ENCODE measurements around the gene ADH4.
"Not testable (repeated sequence)": the region's sequence is repeated elsewhere in the genome, so short reads cannot be mapped to it uniquely, and the experiment has no call there.

Gene ADH4

DNA sequence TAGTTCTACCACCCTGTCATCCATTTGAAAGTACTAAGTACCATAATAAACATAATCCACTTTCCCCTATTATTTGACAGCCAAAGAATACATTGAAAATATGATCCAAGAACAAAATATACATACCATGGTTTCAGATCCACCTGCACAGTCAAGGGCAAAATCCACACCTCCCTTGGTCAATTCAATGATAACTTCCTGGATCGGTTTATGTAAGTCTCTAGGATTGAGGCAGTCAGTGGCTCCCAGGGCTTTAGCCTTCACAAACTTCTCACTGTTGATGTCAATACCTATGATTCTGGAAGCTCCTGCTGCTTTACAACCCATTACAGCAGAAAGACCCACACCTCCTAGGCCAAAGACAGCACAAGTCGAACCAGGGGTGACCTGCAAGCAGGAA is 12.7 kb downstream of the ADH4 start:
- DNase-seq: no peak

DNA sequence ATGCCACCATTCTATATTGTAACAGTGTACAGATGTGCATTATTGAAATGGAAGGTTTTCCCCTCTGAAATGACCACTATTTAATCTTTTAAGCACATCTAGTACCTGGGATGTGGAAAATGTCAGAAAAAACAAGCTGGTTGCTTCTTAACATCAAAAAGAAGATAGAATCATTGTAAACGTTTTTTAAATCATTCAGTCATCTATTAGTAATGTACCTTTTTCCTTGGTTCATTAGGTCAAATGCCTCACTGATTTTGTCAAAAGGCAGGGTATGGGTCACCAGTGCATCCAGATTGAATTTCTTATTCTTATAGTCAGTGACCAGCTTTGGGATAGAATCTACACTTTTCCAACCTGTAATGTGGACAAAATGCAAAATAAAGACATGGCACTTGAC is 17.7 kb downstream of the ADH4 start:
- no peak for DNase-seq

DNA sequence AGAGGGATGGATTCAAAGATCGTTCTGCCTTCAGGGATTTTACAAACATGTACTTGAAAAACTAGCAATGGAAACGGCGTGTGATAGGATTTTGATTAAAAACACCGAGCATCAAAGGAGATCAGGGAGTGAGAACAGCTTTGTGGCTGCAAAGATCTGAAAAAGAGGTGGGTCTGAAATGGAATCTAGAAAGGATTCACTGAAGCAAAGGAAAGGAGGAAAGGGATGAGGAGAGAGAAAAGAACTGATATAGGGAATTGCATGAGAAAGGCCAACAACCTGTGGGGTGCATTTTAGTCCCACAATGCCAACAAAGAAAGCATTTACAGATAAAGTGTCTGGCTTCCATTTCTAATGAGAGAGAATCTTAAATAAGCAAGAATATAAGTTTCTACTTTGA is 23.1 kb downstream of the ADH4 start:
- no peak for DNase-seq

DNA sequence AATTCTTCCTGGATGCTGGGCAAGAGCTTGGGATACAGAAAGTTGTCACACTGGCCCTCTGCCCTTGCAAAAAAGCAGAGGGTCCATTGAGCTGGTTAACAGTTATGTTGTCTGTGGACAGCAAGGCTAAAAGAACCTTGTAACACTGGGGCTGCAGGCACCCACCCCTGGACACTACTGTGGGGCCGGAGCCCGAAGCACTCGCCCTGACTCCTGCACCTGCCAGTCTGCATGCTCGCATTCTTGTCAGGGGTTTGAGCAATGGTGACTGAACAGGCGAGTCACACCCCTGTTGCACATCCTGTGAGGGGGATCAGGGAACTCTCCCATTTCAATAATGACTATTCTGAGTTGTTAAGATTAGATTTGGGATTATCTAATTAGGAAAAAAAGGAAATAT is 23.6 kb downstream of the ADH4 start:
- no peak for DNase-seq

DNA sequence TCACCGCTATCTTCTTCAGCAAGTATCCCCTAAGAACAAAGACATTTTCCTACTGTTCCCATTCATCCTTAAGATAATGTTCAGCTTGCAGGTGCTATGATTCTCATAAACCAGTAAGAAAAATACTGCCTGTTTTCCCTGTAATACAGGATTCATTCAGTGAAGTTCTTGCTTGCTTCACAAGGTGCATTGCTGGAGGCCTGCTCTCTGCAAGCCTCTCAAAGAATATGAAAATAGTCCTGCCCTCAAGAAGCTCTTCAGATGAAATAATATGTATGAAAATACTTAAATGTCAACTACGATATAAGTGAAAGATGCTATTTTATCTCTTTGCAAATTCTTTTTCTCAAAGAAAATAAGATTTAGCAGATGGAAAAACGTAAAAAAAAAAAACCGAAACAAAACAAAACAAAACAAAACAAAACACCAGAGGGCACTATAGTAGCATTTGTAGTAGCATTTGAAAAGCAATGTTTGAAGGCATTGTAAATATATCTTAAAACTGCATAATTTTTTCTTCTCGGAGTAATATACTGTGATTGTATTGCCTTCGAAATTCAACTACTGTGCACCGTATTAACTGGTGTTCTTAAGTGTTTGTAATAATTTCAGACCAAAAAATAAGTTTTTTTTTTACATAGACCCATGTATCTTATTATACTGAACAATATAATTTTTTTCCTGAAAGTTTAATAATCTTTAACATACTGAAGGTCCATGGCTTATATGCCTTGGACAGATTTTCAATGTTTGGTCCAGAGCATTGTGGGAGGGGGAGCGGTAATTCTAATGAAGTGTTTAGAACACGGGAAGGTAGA is 26.0 kb downstream of the ADH4 start:
- peak; percentile 5 for DNase-seq

DNA sequence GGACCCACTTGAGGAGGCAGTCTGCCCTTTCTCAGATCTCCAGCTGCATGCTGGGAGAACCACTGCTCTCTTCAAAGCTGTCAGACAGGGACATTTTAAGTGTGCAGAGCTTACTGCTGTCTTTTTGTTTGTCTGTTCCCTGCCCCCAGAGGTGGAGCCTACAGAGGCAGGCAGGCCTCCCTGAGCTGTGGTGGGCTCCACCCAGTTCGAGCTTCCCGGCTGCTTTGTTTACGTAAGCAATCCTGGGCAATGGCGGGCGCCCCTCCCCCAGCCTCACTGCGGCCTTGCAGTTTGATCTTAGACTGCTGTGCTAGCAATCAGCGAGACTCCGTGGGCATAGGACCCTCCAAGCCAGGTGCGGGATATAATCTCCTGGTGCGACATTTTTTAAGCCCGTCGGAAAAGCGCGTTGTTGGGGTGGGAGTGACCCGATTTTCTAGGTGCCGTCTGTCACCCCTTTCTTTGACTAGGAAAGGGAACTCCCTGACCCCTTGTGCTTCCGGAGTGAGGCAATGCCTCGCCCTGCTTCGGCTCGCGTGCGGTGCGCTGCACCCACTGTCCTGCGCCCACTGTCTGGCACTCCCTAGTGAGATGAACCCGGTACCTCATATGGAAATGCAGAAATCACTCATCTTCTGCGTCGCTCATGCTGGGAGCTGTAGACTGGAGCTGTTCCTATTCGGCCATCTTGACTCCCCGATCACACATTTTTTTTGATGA is 26.8 kb downstream of the ADH4 start:
- not testable (repeated sequence) for DNase-seq

DNA sequence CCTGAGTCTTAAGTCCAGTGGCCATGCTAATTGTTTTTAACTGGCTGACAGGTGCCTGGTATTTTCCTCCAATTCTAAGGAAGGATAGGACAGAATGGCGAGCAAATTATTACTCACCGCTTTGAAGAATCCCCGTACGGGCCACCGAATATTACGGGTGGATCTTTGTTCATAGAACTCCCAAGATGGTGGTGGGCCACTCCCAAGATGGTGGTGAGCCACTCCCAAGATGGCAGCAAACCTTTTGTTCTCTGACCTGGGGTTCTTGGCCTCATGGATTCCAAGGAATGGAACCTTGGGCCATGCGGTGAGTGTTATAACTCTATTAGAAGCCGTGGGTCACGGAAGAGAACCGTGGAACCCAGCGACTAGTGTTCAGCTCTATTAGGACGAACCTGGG is 34.8 kb downstream of the ADH4 start:
- not testable (repeated sequence) for DNase-seq

DNA sequence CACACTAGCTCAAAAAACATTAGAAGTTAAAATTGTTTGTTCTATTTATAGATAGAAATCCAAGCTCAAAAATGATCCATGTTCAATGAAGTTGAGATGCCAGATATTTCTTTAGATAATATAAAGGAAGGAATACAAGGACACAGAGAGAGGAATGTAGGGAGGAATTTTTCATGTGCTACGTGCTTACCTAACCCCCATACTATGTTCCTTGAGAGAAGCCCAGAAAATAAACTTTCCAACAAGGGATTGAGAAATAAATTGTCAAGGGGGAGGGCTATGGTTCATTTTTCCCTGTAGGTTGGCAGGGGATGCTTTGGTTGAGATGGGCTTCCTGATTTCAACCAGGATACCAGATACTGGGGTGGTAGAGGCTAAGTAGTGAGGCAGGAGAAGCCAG is 39.9 kb downstream of the ADH4 start:
- no peak for DNase-seq

DNA sequence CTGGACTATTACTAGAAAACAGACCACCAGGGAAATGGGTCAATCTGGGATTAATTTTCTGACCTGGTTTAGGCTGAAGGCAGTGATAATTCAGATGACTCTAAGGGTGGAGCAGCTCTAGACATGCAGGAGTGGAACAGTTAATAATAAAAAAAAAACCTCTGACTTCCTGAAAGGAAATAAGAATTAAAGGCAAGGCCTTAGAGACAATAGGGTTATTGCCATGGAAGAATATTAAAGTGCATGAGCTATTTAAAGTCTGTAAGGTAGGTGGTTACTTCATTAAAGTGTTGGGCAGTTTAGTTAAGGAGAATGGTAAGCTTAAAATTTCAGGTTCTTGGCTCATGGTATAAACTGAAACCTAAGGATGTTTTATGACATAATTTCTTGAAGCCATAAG is 40.9 kb downstream of the ADH4 start:
- DNase-seq: no peak

DNA sequence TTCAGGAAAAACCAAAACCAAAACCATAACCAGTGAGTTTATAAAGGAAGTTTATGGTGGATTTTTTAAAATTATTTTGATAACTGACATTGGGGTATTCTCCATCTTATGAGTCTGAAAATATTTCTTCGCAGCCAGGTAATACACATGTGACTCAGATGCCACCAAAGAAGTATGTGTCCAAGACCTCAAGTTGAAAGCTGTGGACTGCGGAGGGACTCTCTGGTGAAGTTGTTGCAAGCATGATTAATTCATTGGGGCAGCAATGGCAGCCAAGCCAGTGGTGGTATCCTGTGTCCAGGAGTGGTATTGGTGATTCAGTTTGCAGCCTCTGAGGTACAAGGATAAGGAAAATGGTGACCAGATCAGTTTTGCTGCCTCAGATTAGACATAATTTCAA is 41.5 kb downstream of the ADH4 start:
- DNase-seq: no peak

DNA sequence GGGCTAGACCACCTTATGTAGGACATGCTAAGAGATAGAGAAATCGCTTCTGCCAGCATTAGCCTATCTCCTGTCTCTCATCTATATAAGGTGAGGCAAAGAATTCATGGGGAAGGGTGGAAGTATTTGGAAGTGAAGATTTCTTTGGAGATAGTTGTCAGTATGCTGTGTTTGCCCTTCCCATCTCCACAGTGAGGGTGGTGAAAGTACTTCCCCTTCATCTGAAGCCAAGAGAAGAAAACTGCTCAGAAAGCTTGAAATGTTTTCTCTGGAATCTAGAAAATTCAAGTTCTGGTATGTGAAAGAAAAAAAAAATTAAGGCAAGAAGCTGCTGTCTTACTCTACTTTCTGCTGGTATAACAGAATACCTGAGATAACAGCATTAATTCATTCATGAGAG is 43.2 kb downstream of the ADH4 start:
- DNase-seq: no peak

DNA sequence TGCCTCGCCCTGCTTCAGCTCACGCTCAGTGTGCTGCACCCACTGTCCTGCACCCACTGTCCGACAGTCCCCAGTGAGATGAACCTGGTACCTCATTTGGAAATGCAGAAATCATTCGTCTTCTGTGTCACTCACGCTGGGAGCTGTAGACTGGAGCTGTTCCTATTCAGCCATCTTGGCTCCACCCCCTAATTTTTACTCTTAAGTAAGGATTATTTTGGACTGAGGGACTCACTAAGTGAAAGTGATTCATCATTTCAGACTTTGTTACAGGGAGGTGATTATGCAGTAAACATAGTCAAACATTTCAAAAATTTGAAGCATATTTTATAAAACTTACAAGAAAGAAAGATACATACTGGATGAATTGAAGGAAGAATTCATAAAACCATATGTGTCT is 44.3 kb downstream of the ADH4 start:
- peak; percentile 9 for DNase-seq

DNA sequence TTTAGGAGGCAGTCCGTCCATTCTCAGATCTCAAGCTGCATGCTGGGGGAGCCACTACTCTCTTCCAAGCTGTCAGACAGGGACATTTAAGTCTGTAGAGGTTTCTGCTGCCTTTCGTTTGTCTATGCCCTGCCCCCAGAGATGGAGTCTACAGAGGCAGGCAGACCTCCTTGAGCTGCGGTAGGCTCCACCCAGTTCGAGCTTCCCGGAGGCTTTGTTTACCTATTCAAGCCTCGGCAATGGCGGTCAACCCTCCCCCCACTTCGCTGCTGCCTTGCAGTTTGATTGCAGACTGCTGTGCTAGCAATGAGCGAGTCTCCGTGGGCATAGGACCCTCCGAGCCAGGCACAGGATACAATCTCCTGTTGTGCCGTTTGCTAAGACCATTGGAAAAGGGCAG is 44.8 kb downstream of the ADH4 start:
- DNase-seq: peak; percentile 43

DNA sequence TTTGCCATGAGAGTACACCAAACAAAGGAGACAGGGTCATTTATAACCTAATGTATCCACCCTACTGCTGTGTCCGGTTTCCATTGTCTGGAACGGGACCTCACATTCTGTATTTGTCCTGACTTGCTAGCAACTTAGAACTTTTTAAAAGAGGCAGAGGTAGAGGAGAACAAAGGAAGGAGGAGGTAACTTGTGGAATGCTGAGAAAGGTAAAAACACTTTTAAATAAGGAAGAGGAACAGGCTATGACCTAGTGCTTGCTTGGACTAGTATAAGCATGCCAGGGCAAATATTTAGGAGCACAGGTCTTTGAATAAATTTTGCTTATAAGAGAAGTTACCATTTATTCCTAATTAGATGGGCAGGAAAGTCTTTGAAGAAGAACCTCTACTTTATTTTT is 52.3 kb downstream of the ADH4 start:
- DNase-seq: not testable (repeated sequence)

DNA sequence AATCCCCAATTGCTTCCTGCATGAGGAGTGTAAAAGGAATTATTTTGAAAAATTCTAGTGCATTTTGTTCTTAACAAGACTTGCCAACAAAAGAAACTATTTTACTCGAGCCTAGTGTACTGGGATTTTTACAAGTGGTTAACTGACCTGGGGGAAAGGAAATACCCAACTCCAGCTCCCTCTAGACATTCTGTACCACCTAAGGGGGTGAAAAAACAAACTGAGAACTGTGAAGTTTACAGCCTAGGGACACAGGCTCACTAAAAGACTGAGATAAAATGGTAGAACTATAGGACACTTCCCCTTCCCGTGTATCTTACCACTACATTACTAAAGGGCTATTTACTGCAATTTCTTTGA is 52.9 kb downstream of the ADH4 start:
- DNase-seq: no peak

DNA sequence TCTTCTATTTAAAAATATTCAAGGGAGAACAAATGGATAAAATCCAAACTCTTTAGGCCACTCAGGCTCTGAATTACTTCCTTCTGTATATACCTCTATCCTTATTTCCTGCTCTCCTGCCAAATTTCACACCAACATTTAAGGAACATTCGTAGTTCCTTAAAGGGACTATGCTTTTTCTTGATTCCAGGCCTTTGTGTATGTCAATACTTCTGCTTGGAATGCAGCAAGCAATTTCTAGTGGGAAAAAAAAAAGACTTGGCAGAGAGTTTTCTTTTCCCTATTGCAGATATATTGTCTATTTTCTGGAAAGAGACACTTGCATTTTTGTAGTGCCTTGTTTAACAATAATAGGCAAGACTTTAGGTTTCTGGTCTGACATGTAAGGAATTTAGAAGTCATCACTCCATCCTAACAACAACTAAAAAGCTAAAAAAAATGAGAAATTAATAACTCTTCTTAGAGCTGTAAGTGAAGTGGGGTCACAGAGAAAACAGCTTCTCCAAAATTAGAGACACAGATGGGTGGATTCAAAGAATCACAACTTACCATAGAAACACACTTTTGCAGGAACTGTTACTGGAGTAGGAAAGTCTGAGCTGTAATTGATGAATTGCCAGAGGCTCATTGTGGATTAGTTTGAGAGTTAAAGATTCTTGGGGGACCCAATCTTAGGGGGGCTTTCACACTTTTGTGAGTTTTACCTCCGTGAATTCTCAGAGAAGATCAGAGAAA is 53.4 kb downstream of the ADH4 start:
- no peak for DNase-seq

DNA sequence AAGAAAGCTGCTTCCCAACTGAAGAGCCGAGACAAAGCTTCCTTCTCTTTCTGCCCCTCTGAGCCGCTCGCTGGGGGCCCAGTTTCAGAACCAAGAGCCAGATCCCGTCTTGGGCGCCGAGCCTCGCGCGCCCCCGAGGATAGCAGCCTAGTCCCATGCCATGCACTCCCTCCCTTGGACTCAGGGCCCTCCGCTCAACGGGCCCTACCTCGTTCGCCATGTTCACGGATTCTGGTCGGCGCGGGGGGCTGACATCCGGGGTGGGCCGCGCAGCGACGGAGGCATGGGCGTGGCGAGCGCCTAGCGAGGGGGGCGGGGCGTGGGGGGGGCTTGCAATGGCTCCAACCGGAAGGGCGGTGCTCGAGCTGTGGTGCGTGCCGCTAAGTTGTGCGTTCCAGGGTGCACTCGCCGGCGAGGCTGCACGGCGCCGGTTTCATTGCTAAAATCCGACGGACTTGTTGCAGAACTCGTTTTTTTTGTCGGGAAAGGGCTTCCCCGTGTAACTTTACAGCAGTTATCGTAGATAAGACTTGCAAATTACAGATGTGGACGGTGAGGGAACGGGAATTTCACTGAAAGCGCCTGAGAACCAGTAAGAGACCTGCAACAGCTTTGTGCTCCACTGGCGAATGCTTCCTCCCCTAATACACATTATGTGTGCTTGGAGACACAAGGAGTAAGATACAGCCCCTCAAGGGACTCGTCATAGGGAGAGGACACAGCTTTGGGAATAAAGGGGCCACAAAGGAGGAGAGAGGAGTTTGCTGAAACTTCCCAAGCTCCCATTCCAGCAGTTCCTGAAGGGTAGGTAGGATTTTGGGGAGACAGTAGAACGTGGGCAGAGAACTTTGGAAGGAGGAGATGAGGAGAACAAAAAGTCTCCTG is 55.4 kb downstream of the ADH4 start, which contains the start of gene ADH5:
Gene ADH5 (minus strand): TSS at position 308 of the 885 bp plus-strand sequence. CDS start 88 bp downstream, at position 220.
- DNase-seq: peak; percentile 87

DNA sequence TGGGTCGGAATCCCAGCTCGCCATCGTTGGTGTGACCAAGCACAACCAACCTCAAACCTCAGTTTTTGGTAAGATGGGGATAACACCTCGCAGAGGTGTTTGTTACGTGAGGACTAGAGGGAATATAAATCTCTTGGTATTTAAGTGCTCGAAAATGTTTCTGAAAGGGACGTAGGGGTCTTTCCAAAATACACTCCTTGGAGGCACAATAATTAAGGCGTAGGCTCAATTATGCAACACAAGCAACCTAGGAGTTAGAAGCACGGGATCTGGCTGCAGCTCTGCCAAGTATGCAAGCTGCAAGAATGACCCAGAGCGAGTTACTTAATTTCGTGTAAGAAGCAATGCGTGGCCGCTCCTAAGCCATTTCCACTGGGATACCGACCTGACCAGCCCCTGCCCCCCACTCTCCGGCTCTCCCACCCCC is 56.1 kb downstream of the ADH4 start:
- peak; percentile 65 for DNase-seq

DNA sequence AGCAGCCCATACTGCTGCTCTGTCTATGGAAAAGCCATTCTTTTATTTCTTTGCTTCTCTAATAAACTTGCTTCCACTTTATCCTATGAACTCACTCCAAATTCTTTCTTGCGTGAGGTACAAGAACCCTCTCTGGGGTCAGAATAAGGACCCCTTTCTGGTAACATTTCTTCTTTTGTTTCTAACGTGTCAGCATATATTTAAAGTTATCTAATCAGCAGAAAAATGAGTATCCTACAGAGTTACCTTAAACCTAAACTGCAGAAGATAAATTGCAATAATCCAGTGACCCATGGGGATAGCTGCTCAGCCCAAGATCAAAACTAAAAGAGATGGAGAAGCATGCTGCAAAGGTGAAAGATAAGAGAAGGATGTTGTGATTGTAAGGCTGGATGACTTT is 59.5 kb downstream of the ADH4 start:
- DNase-seq: no peak

DNA sequence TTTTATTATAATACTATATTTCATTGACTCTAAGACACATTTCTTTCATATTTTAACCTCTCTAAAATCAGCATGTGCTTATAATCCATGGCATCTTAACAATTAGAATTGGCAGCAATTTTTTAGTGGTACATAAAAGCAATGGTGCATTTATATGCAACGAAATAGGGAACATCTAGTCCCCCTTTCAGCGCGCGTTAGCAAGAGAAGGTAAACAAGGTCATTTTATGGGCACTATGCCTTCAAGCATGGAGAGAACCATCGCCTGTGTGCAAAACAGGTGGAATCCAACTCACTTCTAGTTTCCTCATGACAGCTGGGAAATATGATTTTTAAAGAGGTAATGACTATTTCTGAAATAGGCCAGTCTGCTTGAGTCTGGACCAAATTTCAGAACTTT is 61.9 kb downstream of the ADH4 start:
- DNase-seq: no peak

DNA sequence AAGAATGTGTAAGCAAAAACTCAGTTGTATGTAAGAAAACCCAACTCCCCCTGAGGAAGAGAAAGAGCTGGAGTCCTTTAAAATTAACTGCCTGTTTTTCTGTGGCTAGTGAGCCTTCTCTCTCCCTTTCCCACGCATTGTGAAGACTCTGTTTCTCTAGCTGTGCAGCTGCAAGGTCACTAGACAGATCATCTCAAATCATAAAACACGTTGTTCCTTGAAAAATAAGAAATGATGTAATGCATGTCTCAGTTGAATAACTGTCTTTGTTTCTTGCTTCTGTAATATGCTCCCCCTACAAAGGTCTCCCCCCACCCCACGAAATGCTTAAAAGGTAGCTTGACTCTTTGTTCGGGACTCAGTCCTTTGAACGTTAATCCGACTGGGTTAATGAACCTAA is 63.2 kb downstream of the ADH4 start:
- not testable (repeated sequence) for DNase-seq

DNA sequence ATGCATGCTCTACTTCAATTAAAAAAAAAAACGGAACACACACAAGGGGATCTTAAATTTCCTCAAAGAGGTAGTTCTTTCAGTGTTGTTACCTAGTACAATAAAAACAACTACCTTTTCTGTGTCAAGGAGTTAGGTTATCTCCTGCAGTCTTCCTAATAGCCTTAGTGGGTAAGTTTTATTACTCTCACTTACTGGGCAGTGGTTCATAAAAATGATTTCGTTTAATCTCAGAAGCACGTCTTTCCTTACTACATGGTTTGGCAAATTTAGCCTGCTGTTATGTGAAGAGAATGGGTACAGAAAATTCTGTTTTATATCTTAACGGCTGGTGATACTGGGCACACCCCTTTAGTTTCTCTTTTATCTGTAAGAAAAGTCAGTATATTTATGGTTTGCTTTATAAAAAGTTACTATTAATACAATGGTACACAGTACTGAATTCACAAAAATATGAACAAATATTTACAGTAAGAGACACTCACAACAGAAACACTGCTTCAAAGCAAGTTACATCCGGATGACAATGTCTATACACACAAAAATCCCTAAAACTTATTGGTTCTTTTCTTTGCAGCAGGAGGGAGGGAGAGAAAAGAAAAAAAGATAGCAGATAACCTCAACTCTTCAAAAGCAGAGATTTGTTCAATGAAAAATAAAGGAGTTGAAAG is 64.3 kb downstream of the ADH4 start:
- DNase-seq: no peak

All from NCI-H69 (cell line).